Retinal pigment epithelial cell (primary cell): ENCODE data around the gene DDI2.

ENCODE experiments used
- DNase-seq: peaks from one replicate; pipeline ENCODE4 v3.0.0-alpha.2; 2010; ENCODE audit warnings: low read depth
- H3K4me3 ChIP-seq: 2 replicates; pipeline ENCODE4 v1.5.1; 2011; ENCODE audit warnings: mild to moderate bottlenecking, low read length, control low read depth, moderate library complexity
- CTCF ChIP-seq: conservative IDR thresholded peaks from 2 replicates; pipeline ENCODE4 v1.5.1; 2011; ENCODE audit warnings: low read depth, low read length, control low read depth, inconsistent platforms

The DDI2 gene

GRCh38 chr1:15620902-15621682 is 3.8 kb downstream of the DDI2 start:
- no peak for DNase-seq
- TF ChIP-seq CTCF: no peak
- H3K4me3 ChIP-seq: no peak overlapping the region

GRCh38 chr1:15621975-15622374 is 4.7 kb downstream of the DDI2 start:
- no peak overlapping the region for H3K4me3 ChIP-seq
- no peak for DNase-seq
- TF ChIP-seq CTCF: no peak

DNA sequence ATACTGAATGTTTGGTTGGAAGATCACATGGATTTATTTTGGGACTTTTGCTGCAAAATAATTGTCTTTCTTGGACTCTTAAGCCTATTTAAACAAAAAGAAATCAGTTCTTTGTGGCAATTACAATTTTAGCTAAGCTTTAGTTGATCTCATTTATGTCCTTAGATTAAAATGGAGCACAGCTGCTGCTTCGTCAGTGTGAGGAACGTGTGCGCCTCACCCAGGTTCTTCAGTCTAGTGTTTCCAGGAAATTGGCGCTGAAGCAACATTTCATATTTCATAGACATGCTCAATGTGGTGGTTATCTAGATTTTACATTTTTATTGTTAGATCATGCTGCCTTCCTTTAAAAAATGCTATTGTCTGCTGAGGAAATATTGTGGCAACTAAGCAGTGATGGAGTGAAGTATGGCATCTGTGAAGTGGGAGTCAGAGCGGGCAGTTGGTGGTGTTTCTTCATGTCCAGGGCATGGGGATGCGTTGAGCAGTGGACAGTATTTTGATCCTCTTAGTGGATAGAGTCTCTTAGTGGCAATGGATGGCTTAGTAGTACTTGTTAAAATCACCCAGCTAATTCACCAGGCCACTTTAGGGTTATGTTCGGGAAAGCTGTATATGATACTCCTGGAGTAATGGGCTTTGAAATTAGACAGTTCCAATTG is 5.6 kb downstream of the DDI2 start:
- TF ChIP-seq CTCF: no peak
- no peak for DNase-seq
- H3K4me3 ChIP-seq: no peak overlapping the region

DNA sequence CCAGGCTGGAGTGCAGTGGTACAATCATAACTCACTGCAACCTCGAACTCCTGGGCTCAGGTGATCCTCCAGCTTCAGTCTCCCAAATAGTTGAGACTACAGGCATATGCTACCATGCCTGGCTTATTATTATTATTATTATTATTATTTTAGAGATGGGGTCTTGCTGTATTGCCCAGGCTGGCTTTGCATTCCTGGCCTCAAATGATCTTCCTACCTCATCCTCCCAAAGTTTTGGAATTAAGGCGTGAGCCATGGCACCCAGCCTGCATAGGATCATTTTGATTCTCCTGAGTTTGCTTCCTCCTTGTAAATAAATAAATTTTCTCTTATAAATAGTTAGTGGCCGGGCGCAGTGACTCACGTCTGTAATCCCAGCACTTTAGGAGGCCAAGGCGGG is 6.2 kb downstream of the DDI2 start:
- no peak for DNase-seq
- H3K4me3 ChIP-seq: no peak overlapping the region
- TF ChIP-seq CTCF: no peak

- H3K4me3 ChIP-seq: no peak overlapping the region
- no peak for DNase-seq
Observed at GRCh38 chr1:15624133-15624714, 7.0 kb downstream of the DDI2 start.

GRCh38 chr1:15625056-15625917 is 8.0 kb downstream of the DDI2 start:
- TF ChIP-seq CTCF: no peak
- DNase-seq: no peak
- no peak overlapping the region for H3K4me3 ChIP-seq

More at GRCh38 chr1:15624133-15624714, 7.0 kb downstream of the DDI2 start:
- no peak for TF ChIP-seq CTCF
